Gastroesophageal sphincter (tissue), 3 donors: ENCODE data around the gene RGS17.

Experiments
- POLR2A ChIP-seq, 2 donors: fragments of 450-650 bp; IDR thresholded peaks; one replicate each; pipeline ENCODE4 v1.6.1; 2017; ENCODE audit warnings: antibody characterized with exemption in 2 of 2, mild to moderate bottlenecking in 2 of 2, moderate library complexity in 1 of 2
- TF ChIP-seq, protein P1 (sequence below), 4 experiments: fragments of 200-600 bp in 2 of 4; fragments of 450-650 bp in 2 of 4; sonication (generic) in 1 of 4; IDR thresholded peaks; one replicate each; pipeline ENCODE4 v1.5.1; 2017 to 2019; ENCODE audit warnings: antibody characterized with exemption in 4 of 4, mild to moderate bottlenecking in 2 of 4, moderate library complexity in 2 of 4

DNA sequence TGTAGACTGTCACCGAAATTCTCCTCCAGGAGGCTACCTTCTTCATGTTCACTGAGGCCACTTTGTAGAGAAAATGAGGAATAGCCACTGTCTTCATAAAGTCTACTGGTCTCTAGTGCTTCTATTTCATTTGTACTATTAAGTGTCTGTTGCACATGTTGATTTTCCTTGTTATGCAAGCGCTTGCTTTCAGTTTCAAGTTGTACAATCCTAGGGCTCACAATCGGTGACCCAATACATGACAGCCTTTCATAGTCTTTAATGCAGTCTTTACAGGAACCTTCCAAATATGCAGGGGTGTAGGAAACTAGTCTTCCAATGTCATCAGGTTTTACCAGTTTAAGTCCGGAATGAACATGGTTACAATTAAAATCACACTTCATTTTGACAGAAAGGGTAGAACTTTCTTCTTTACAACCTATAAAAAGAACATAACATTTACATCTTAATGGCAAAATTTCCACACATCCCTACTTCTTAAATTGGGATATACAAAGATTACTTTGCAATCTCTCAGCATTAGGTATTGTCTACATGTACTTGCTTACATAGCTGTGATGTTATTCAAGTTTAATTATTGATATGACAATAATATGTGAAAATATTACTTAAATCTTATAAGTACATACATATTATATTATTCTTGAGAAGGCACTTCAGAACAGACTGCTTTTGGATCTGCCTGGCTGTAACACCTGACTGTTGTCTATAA lies 155.7 kb downstream of the RGS17 start:
- TF ChIP-seq, protein P1, sequence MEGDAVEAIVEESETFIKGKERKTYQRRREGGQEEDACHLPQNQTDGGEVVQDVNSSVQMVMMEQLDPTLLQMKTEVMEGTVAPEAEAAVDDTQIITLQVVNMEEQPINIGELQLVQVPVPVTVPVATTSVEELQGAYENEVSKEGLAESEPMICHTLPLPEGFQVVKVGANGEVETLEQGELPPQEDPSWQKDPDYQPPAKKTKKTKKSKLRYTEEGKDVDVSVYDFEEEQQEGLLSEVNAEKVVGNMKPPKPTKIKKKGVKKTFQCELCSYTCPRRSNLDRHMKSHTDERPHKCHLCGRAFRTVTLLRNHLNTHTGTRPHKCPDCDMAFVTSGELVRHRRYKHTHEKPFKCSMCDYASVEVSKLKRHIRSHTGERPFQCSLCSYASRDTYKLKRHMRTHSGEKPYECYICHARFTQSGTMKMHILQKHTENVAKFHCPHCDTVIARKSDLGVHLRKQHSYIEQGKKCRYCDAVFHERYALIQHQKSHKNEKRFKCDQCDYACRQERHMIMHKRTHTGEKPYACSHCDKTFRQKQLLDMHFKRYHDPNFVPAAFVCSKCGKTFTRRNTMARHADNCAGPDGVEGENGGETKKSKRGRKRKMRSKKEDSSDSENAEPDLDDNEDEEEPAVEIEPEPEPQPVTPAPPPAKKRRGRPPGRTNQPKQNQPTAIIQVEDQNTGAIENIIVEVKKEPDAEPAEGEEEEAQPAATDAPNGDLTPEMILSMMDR (IDR thresholded peaks at IDR 0.05), result no peak
- no peak for TF ChIP-seq POLR2A (IDR thresholded peaks at IDR 0.05)
